ENCODE results near the gene SMYD3.
"Not testable (repeated sequence)": the region's sequence is repeated elsewhere in the genome, so short reads cannot be mapped to it uniquely, and the experiment has no call there.

Gene SMYD3

GRCh38 chr1:245797592-245798348 lies 709.3 kb downstream of the SMYD3 start:
- in situ Hi-C loops (cut with MboI; ENCODE audit: low sequenced_read_pairs): no loop called here

- in situ Hi-C loops (cut with MboI; ENCODE audit: low sequenced_read_pairs): no loop called here
Observed at GRCh38 chr1:245791410-245792312, 715.4 kb downstream of the SMYD3 start.

- in situ Hi-C loops (cut with MboI; ENCODE audit: low sequenced_read_pairs): no loop called here
Observed at GRCh38 chr1:245790441-245790840, 716.6 kb downstream of the SMYD3 start.

GRCh38 chr1:245788886-245789285 lies 718.2 kb downstream of the SMYD3 start:
- in situ Hi-C loops (cut with MboI; ENCODE audit: low sequenced_read_pairs): no loop called here

GRCh38 chr1:245788269-245788668 lies 718.8 kb downstream of the SMYD3 start:
- in situ Hi-C loops (cut with MboI; ENCODE audit: low sequenced_read_pairs): no loop called here

- in situ Hi-C loops (cut with MboI; ENCODE audit: low sequenced_read_pairs): no loop called here
Observed at GRCh38 chr1:245786948-245787347, 720.1 kb downstream of the SMYD3 start.

- in situ Hi-C loops (cut with MboI; ENCODE audit: low sequenced_read_pairs): no loop called here
Observed at GRCh38 chr1:245779797-245780755, 727.0 kb downstream of the SMYD3 start.

- in situ Hi-C loops (cut with MboI; ENCODE audit: low sequenced_read_pairs): no loop called here
Observed at GRCh38 chr1:245777752-245778151, 729.3 kb downstream of the SMYD3 start.

GRCh38 chr1:245776694-245777332 lies 730.3 kb downstream of the SMYD3 start:
- in situ Hi-C loops (cut with MboI; ENCODE audit: low sequenced_read_pairs): no loop called here

GRCh38 chr1:245776139-245776538 lies 730.9 kb downstream of the SMYD3 start:
- in situ Hi-C loops (cut with MboI; ENCODE audit: low sequenced_read_pairs): no loop called here

- in situ Hi-C loops (cut with MboI; ENCODE audit: low sequenced_read_pairs): not testable (repeated sequence)
Observed at GRCh38 chr1:245774931-245775330, 732.1 kb downstream of the SMYD3 start.

- in situ Hi-C loops (cut with MboI; ENCODE audit: low sequenced_read_pairs): no loop called here
Observed at GRCh38 chr1:245774196-245774595, 732.9 kb downstream of the SMYD3 start.

GRCh38 chr1:245773344-245773743 lies 733.7 kb downstream of the SMYD3 start:
- in situ Hi-C loops (cut with MboI; ENCODE audit: low sequenced_read_pairs): no loop called here

- in situ Hi-C loops (cut with MboI; ENCODE audit: low sequenced_read_pairs): no loop called here
Observed at GRCh38 chr1:245772739-245773138, 734.3 kb downstream of the SMYD3 start.

- in situ Hi-C loops (cut with MboI; ENCODE audit: low sequenced_read_pairs): no loop called here
Observed at GRCh38 chr1:245772325-245772724, 734.8 kb downstream of the SMYD3 start.

- in situ Hi-C loops (cut with MboI; ENCODE audit: low sequenced_read_pairs): no loop called here
Observed at GRCh38 chr1:245771511-245772281, 735.4 kb downstream of the SMYD3 start.

GRCh38 chr1:245770156-245770555 lies 736.9 kb downstream of the SMYD3 start:
- in situ Hi-C loops (cut with MboI; ENCODE audit: low sequenced_read_pairs): no loop called here

GRCh38 chr1:245768596-245768995 lies 738.5 kb downstream of the SMYD3 start:
- in situ Hi-C loops (cut with MboI; ENCODE audit: low sequenced_read_pairs): no loop called here

- in situ Hi-C loops (cut with MboI; ENCODE audit: low sequenced_read_pairs): no loop called here
Observed at GRCh38 chr1:245765230-245766000, 741.7 kb downstream of the SMYD3 start.

Data from HL-60/S4 treated with phorbol 12-myristate 13-acetate at 8.2 ng/mL for 4 days and 3 days (cell line).